ENCODE measurements around the gene BRINP2.

DNA sequence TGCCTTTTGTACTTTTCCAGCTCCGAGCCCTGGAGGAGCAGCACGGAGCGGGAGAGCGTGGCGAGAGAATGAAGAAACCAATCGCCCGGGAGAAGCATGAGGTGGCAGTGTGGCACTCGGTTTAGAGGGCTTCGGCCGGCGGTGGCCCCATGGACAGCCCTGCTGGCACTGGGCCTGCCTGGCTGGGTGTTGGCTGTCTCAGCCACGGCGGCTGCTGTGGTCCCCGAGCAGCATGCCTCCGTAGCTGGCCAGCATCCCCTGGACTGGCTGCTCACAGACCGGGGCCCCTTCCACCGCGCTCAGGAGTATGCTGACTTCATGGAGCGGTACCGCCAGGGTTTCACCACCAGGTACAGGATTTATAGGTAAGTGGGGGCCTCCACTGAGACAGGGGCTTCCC, 59.0 kb downstream of the BRINP2 start:
- no peak for TF ChIP-seq SUZ12 (IDR thresholded peaks at IDR 0.05)
- no peak for TF ChIP-seq BHLHE40 (IDR thresholded peaks at IDR 0.05; ENCODE audit: borderline replicate concordance)
- TF ChIP-seq CTBP1 (IDR thresholded peaks at IDR 0.05; ENCODE audit: borderline replicate concordance) = no peak
- TF ChIP-seq, protein P1, sequence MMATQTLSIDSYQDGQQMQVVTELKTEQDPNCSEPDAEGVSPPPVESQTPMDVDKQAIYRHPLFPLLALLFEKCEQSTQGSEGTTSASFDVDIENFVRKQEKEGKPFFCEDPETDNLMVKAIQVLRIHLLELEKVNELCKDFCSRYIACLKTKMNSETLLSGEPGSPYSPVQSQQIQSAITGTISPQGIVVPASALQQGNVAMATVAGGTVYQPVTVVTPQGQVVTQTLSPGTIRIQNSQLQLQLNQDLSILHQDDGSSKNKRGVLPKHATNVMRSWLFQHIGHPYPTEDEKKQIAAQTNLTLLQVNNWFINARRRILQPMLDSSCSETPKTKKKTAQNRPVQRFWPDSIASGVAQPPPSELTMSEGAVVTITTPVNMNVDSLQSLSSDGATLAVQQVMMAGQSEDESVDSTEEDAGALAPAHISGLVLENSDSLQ (IDR thresholded peaks at IDR 0.05) = no peak
- TF ChIP-seq NFRKB (IDR thresholded peaks at IDR 0.05) = no peak
- no peak for TF ChIP-seq FOXK2 (IDR thresholded peaks at IDR 0.05)
- TF ChIP-seq FOXA1 (IDR thresholded peaks at IDR 0.05) = no peak
- no peak for TF ChIP-seq ZNF384 (IDR thresholded peaks at IDR 0.05)
- TF ChIP-seq FOXM1 (IDR thresholded peaks at IDR 0.05; ENCODE audit: borderline replicate concordance) = no peak
- TF ChIP-seq SP1 (IDR thresholded peaks at IDR 0.05) = no peak

All from HEK293T (cell line).